ENCODE results near the gene RTN1. TPM values are rescaled to one million over a fixed set of nuclear protein-coding genes. Genes with fewer than 3 reads are reported as not detected.

Gene RTN1
- polyA plus RNA-seq, 4 donors: 0.45 to 34.4 (median 4.0) TPM

DNA sequence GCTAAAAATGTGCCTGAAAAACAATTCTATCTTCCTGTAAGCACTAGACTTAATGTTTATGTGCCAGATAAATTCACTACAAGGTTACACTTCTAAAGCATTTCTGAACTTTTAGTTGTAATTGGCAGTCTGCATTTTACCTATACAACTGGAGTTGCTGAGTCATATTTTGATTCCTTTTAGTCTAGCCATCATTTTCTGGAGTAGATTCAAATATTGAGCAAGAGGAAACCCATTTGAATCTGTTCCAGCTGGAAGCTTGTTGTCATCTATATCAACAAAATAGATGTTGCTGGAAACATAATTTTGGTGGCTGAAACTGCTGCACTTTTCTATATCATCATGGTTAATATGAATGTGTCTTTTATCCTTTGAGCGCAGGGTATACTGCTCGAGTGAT lies 171.8 kb downstream of the RTN1 start:
- no peak for FAIRE-seq
- H3K27me3 ChIP-seq (ENCODE audit: control insufficient read depth in 3 of 3, insufficient read depth in 3 of 3, low read length in 3 of 3): no peaks in the 10 kb centered on the region
- DNase-seq: no peak
- no peaks in the 10 kb centered on the region for H3K9me3 ChIP-seq (ENCODE audit: control insufficient read depth in 2 of 2, insufficient read depth in 1 of 2, low read depth in 1 of 2, low read length in 1 of 2)
- no peaks in the 10 kb centered on the region for H3K36me3 ChIP-seq (ENCODE audit: control insufficient read depth in 3 of 3, insufficient read depth in 2 of 3, low read depth in 1 of 3, low read length in 3 of 3)
- 79 to 90% (median 83%) methylated on average over 2 of the region's 2 CpGs for WGBS, 3 donors
- no peaks in the 10 kb centered on the region for H3K4me1 ChIP-seq (ENCODE audit: control insufficient read depth in 3 of 3, insufficient read depth in 2 of 3, low read depth in 1 of 3, low read length in 2 of 3)
- H3K27ac ChIP-seq (ENCODE audit: low read depth in 1 of 3, low read length in 2 of 3): no peak overlapping the region
- H3K4me3 ChIP-seq (ENCODE audit: low read depth in 1 of 3, low read length in 3 of 3): no peak overlapping the region

DNA sequence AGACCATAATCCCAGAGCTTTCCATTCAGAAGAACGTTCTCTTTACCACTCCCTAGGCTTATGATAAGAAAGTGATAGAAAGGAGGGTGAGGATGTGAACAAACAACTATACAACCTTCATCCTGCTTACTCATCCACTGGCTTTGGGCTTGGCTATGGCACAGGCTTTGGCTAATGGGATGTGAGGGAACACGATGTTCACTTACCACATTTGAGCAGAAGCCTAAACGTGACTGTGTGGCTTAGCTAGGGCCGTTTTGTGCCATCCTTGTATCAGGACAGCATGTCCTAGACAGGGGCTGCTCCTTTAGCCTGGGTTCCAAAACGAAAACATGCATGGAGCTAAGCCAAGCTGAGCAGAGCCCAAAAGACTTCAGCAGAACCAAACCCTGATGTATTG lies 175.4 kb downstream of the RTN1 start:
- Histone ChIP-seq H3K4me1 (ENCODE audit: control insufficient read depth in 3 of 3, insufficient read depth in 2 of 3, low read depth in 1 of 3, low read length in 2 of 3) (no peaks in the 10 kb centered on the region), H3K27ac (ENCODE audit: low read depth in 1 of 3, low read length in 2 of 3) (no peak overlapping the region), H3K27me3 (ENCODE audit: control insufficient read depth in 3 of 3, insufficient read depth in 3 of 3, low read length in 3 of 3) (no peaks in the 10 kb centered on the region), H3K9me3 (ENCODE audit: control insufficient read depth in 2 of 2, insufficient read depth in 1 of 2, low read depth in 1 of 2, low read length in 1 of 2) (no peaks in the 10 kb centered on the region), H3K4me3 (ENCODE audit: low read depth in 1 of 3, low read length in 3 of 3) (no peak overlapping the region), H3K36me3 (ENCODE audit: control insufficient read depth in 3 of 3, insufficient read depth in 2 of 3, low read depth in 1 of 3, low read length in 3 of 3) (no peaks in the 10 kb centered on the region)
- WGBS, 3 donors: 30 to 63% (median 34%) methylated on average over 5 of the region's 5 CpGs
- no peak for DNase-seq
- FAIRE-seq: no peak

DNA sequence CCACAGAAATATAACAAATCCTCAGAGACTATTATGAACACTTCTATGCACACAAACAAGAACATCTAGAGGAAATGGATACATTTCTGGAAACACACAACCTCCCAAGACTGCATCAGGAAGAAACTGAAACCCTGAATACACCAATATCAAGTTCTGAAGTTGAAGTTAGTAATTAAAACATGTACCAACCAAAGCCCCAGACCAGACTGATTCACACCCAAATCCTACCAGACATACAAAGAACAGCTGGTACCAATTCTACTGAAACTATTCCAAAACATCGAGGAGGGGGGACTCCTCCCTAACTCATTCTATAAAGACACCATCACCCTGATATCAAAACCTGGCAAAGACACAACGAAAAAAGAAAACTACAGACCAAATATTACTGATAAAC lies 179.3 kb downstream of the RTN1 start:
- H3K27me3 ChIP-seq (ENCODE audit: control insufficient read depth in 3 of 3, insufficient read depth in 3 of 3, low read length in 3 of 3): no peaks in the 10 kb centered on the region
- H3K4me1 ChIP-seq (ENCODE audit: control insufficient read depth in 3 of 3, insufficient read depth in 2 of 3, low read depth in 1 of 3, low read length in 2 of 3): no peaks in the 10 kb centered on the region
- FAIRE-seq (no peak), DNase-seq (no peak)
- 47 to 66% (median 49%) methylated on average over 2 of the region's 2 CpGs for WGBS, 3 donors
- no peak overlapping the region for H3K4me3 ChIP-seq (ENCODE audit: low read depth in 1 of 3, low read length in 3 of 3)
- no peaks in the 10 kb centered on the region for H3K36me3 ChIP-seq (ENCODE audit: control insufficient read depth in 3 of 3, insufficient read depth in 2 of 3, low read depth in 1 of 3, low read length in 3 of 3)
- peaks cover 0 to 7% of the 10 kb centered on the region in 2 donors for H3K9me3 ChIP-seq (ENCODE audit: control insufficient read depth in 2 of 2, insufficient read depth in 1 of 2, low read depth in 1 of 2, low read length in 1 of 2)
- H3K27ac ChIP-seq (ENCODE audit: low read depth in 1 of 3, low read length in 2 of 3): no peak overlapping the region

DNA sequence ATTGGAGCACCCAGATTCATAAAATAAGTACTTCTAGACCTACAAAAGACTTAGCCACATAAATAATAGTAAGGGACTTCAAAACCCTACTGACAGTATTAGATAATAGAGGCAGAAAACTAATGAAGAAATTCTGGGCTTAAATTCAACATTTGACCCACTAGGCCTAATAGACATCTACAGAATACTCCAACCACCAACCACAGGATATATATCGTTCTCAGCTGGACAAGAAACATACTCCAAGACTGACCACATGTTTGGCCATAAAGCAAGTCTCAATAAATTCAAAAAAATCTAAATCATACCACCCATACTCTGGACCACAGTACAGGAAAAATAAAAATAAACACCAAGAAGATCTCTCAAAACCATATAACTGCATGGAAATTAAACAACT lies 180.2 kb downstream of the RTN1 start:
- peaks cover 0 to 7% of the 10 kb centered on the region in 2 donors for H3K9me3 ChIP-seq (ENCODE audit: control insufficient read depth in 2 of 2, insufficient read depth in 1 of 2, low read depth in 1 of 2, low read length in 1 of 2)
- no peak overlapping the region for H3K27ac ChIP-seq (ENCODE audit: low read depth in 1 of 3, low read length in 2 of 3)
- no peaks in the 10 kb centered on the region for H3K27me3 ChIP-seq (ENCODE audit: control insufficient read depth in 3 of 3, insufficient read depth in 3 of 3, low read length in 3 of 3)
- H3K4me3 ChIP-seq (ENCODE audit: low read depth in 1 of 3, low read length in 3 of 3): no peak overlapping the region
- WGBS, 3 donors: 30 to 75% (median 42%) methylated on average over 1 of the region's 1 CpG
- H3K36me3 ChIP-seq (ENCODE audit: control insufficient read depth in 3 of 3, insufficient read depth in 2 of 3, low read depth in 1 of 3, low read length in 3 of 3): no peaks in the 10 kb centered on the region
- FAIRE-seq (no peak), DNase-seq (no peak)
- H3K4me1 ChIP-seq (ENCODE audit: control insufficient read depth in 3 of 3, insufficient read depth in 2 of 3, low read depth in 1 of 3, low read length in 2 of 3): no peaks in the 10 kb centered on the region

DNA sequence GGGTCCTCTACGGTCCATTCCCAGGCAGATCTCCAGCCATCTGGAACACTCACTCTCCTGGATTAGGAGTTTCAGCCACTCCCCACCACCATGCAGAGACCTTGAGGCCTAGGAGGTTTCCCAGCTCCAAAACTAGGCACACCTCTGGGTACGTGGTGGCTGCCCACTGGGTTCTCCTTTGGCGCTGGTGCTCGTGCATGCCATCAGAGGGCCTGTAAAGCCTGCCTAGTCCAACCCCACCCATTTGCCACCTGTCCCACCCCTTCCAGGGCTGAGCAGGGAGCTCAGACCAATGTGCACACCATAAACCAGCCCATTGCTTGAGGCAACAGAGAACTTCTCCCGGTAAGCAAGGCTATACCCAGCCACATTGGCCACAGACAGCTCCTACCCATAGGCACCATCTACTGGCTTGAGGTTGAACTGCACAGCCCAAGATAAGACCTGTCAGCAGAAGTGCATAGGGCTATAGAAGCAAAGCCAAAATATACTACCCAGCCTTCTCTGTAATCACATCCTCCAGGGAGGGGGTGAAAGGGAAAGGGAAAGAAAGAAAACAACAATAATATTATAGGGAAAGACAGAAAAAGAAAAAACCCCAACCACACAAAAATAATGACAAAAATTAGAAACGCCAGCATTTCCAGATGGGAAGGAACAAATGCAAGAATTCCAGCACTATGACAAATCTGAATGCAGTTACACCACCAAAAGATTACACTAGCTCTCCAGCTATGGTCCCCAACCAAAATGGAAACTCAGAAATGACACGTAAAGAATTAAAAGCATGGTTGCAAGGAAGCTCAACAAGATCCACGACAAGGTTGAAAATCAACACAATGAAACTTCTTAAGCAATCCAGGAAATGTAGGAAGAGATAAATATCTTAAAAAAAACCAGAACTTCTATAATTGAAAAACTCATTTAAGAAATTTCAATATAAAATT lies 182.1 kb downstream of the RTN1 start:
- Histone ChIP-seq H3K27me3 (ENCODE audit: control insufficient read depth in 3 of 3, insufficient read depth in 3 of 3, low read length in 3 of 3) (no peaks in the 10 kb centered on the region), H3K4me3 (ENCODE audit: low read depth in 1 of 3, low read length in 3 of 3) (no peak overlapping the region), H3K9me3 (ENCODE audit: control insufficient read depth in 2 of 2, insufficient read depth in 1 of 2, low read depth in 1 of 2, low read length in 1 of 2) (peaks cover 0 to 7% of the 10 kb centered on the region in 2 donors), H3K4me1 (ENCODE audit: control insufficient read depth in 3 of 3, insufficient read depth in 2 of 3, low read depth in 1 of 3, low read length in 2 of 3) (no peaks in the 10 kb centered on the region), H3K27ac (ENCODE audit: low read depth in 1 of 3, low read length in 2 of 3) (no peak overlapping the region), H3K36me3 (ENCODE audit: control insufficient read depth in 3 of 3, insufficient read depth in 2 of 3, low read depth in 1 of 3, low read length in 3 of 3) (no peaks in the 10 kb centered on the region)
- DNase-seq (peak; percentile 37 to 67), FAIRE-seq (no peak)
- 74 to 78% (median 76%) methylated on average over 8 of the region's 8 CpGs for WGBS, 3 donors

DNA sequence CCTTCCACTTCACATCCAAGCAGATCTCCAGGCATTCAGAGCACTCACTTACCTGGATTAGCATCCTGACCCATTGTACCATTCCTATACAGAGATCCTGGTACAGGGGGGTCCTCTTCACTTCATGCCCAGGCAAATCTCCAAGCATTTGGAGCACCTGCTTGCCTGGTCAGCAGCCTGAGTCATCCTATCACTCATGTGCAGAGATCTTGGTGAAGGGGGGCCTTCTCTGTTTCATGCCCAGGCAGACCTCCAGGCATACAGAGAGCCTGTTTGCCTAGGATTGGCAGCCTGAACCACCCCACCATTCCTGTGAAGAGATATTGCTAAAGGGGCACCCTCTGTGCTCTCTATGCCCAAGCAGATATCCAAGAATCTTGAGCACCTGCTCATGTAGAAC lies 182.9 kb downstream of the RTN1 start:
- no peak for FAIRE-seq
- H3K27ac ChIP-seq (ENCODE audit: low read depth in 1 of 3, low read length in 2 of 3): no peak overlapping the region
- H3K27me3 ChIP-seq (ENCODE audit: control insufficient read depth in 3 of 3, insufficient read depth in 3 of 3, low read length in 3 of 3): no peaks in the 10 kb centered on the region
- H3K4me1 ChIP-seq (ENCODE audit: control insufficient read depth in 3 of 3, insufficient read depth in 2 of 3, low read depth in 1 of 3, low read length in 2 of 3): no peaks in the 10 kb centered on the region
- H3K4me3 ChIP-seq (ENCODE audit: low read depth in 1 of 3, low read length in 3 of 3): no peak overlapping the region
- H3K9me3 ChIP-seq (ENCODE audit: control insufficient read depth in 2 of 2, insufficient read depth in 1 of 2, low read depth in 1 of 2, low read length in 1 of 2): peaks cover 0 to 7% of the 10 kb centered on the region in 2 donors
- no peak for DNase-seq
- H3K36me3 ChIP-seq (ENCODE audit: control insufficient read depth in 3 of 3, insufficient read depth in 2 of 3, low read depth in 1 of 3, low read length in 3 of 3): no peaks in the 10 kb centered on the region

DNA sequence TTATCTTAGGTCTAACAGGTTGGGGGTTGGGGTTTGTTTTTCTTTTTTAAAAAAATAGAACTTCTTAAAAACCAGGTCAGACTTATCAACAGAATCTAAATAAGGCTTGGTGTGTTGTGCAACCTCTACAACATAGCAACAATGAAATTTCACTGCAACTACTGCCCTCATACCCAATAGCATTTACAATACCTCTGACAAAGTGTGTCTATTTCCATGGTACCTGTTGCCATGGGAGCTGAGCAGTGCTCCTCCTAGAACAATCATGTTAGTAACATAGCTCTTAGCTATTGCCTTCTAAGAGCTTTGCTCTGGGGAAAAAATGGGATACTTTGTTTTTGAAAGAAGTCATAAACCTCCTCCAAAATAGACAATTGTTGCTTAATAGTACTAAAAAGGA lies 190.7 kb downstream of the RTN1 start:
- Histone ChIP-seq H3K9me3 (ENCODE audit: control insufficient read depth in 2 of 2, insufficient read depth in 1 of 2, low read depth in 1 of 2, low read length in 1 of 2) (no peaks in the 10 kb centered on the region), H3K27me3 (ENCODE audit: control insufficient read depth in 3 of 3, insufficient read depth in 3 of 3, low read length in 3 of 3) (no peaks in the 10 kb centered on the region), H3K36me3 (ENCODE audit: control insufficient read depth in 3 of 3, insufficient read depth in 2 of 3, low read depth in 1 of 3, low read length in 3 of 3) (no peaks in the 10 kb centered on the region), H3K27ac (ENCODE audit: low read depth in 1 of 3, low read length in 2 of 3) (no peak overlapping the region), H3K4me1 (ENCODE audit: control insufficient read depth in 3 of 3, insufficient read depth in 2 of 3, low read depth in 1 of 3, low read length in 2 of 3) (peaks cover 0 to 4% (median 0%) of the 10 kb centered on the region in 3 donors), H3K4me3 (ENCODE audit: low read depth in 1 of 3, low read length in 3 of 3) (no peak overlapping the region)
- FAIRE-seq (no peak), DNase-seq (peak in 1 of 2 donors; percentile 84)

DNA sequence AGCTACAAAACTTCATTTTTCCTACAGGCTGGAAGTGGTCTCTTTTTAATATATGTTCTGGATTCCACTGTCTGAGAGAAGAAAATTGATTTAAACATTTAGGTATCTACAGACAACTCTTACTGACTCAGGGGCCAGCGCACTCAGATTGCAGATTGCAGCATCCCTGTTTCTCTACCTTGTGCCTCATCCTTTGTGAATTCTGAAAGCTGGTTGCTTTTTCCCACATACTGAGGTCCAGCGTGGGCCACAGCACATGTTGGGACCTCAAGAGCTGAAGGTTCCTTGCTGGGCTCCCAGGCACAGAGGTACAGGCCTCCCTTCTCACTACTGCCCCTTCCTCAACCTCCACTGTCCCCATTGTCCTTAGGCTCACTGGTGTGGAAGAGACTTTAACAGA lies 192.2 kb downstream of the RTN1 start:
- Histone ChIP-seq H3K27ac (ENCODE audit: low read depth in 1 of 3, low read length in 2 of 3) (no peak overlapping the region), H3K9me3 (ENCODE audit: control insufficient read depth in 2 of 2, insufficient read depth in 1 of 2, low read depth in 1 of 2, low read length in 1 of 2) (peaks cover 0 to 2% of the 10 kb centered on the region in 2 donors), H3K27me3 (ENCODE audit: control insufficient read depth in 3 of 3, insufficient read depth in 3 of 3, low read length in 3 of 3) (no peaks in the 10 kb centered on the region), H3K4me1 (ENCODE audit: control insufficient read depth in 3 of 3, insufficient read depth in 2 of 3, low read depth in 1 of 3, low read length in 2 of 3) (peaks cover 0 to 4% (median 0%) of the 10 kb centered on the region in 3 donors), H3K4me3 (ENCODE audit: low read depth in 1 of 3, low read length in 3 of 3) (no peak overlapping the region), H3K36me3 (ENCODE audit: control insufficient read depth in 3 of 3, insufficient read depth in 2 of 3, low read depth in 1 of 3, low read length in 3 of 3) (no peaks in the 10 kb centered on the region)
- 79 to 91% (median 86%) methylated on average over 2 of the region's 2 CpGs for WGBS, 3 donors
- DNase-seq (no peak), FAIRE-seq (no peak)
